ENCODE data around the gene BOLA1.
A peak's percentile ranks its signal among the peaks of the same experiment; 100 is the strongest.

BOLA1 gene

GRCh38 chr1:149923626-149924025 is 24.3 kb downstream of the BOLA1 start:
- DNase-seq (ENCODE audit: low read depth), result no peak
- TF ChIP-seq, protein P1, sequence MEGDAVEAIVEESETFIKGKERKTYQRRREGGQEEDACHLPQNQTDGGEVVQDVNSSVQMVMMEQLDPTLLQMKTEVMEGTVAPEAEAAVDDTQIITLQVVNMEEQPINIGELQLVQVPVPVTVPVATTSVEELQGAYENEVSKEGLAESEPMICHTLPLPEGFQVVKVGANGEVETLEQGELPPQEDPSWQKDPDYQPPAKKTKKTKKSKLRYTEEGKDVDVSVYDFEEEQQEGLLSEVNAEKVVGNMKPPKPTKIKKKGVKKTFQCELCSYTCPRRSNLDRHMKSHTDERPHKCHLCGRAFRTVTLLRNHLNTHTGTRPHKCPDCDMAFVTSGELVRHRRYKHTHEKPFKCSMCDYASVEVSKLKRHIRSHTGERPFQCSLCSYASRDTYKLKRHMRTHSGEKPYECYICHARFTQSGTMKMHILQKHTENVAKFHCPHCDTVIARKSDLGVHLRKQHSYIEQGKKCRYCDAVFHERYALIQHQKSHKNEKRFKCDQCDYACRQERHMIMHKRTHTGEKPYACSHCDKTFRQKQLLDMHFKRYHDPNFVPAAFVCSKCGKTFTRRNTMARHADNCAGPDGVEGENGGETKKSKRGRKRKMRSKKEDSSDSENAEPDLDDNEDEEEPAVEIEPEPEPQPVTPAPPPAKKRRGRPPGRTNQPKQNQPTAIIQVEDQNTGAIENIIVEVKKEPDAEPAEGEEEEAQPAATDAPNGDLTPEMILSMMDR (conservative IDR thresholded peaks at IDR 0.05; ENCODE audit: low read depth, low read length), result no peak
- no peak overlapping the region for H3K4me3 ChIP-seq (ENCODE audit: low read length)

DNA sequence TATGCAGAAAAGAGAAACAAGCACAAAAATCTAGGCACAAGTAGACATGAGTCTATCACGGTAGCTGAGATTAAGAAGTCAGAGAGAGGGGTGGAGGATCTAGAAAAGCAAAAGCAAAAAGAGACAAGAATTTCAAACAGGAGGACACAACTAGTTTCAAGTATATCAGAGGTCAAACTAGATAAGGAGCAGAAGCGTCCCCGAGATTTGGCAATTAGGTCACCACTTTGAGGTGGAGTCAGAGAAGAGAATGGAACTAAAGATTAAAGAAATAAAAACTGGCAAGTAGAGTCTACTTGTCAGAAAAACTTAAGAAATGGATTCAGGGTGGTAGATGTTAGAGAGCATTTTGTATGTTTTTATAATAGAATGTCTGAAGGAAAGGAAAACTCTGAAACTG is 26.0 kb downstream of the BOLA1 start:
- TF ChIP-seq, protein P1 (conservative IDR thresholded peaks at IDR 0.05; ENCODE audit: low read depth, low read length), result no peak
- DNase-seq (ENCODE audit: low read depth), result no peak
- H3K4me3 ChIP-seq (ENCODE audit: low read length), result no peak overlapping the region

DNA sequence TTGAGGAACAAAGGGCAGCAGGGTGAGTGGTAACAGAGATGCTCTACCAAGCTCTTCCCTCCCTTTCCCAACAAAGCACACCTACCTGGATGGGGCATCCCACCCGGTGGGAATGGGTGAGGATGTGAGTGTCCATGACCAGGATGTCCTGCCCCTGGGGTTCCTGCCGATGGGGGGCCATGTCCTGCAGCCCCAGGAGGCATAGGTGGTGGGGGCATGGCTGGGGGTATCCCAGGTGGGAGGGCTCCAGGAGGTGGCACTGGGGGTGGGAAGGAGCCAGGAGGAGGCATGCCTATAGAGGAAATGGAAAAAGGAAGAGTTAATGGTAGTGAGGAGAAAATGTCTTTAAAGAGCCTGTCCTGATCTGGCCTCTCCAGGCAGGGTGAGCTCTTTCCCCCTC is 26.4 kb downstream of the BOLA1 start:
- DNase-seq (ENCODE audit: low read depth), result no peak
- TF ChIP-seq, protein P1 (conservative IDR thresholded peaks at IDR 0.05; ENCODE audit: low read depth, low read length), result no peak
- H3K4me3 ChIP-seq (ENCODE audit: low read length), result no peak overlapping the region

- H3K4me3 ChIP-seq (ENCODE audit: low read length), result peak overlapping the region; percentile 14
- TF ChIP-seq, protein P1 (conservative IDR thresholded peaks at IDR 0.05; ENCODE audit: low read depth, low read length), result no peak
- no peak for DNase-seq (ENCODE audit: low read depth)
Observed at GRCh38 chr1:149926296-149926695, 26.9 kb downstream of the BOLA1 start.

DNA sequence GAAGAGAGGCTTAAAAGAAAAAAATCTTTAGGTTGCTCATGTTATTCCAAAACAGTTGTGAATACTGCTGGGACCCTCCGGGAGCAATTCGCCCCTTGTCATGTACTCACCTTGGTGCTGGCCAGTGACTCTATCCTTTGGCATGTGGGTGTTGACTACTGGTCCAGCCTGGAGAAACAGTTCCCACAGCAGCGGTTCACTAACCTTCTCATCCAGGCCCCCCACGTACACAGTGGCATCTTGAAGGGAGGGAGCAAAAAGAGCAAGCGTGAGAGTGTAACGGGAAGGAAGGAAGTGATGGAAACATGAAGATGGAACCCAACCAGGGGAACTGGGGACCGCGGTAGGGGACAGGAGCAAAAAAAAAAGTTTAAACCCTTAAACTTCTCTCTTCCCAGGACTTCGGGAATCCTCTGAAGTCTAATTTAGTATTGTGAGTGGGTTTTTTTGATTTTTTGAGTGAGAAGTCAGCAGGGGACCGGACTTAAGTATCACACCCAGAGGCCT is 27.7 kb downstream of the BOLA1 start:
- TF ChIP-seq, protein P1 (conservative IDR thresholded peaks at IDR 0.05; ENCODE audit: low read depth, low read length), result no peak
- DNase-seq (ENCODE audit: low read depth), result no peak
- H3K4me3 ChIP-seq (ENCODE audit: low read length), result peak overlapping the region; percentile 91

DNA sequence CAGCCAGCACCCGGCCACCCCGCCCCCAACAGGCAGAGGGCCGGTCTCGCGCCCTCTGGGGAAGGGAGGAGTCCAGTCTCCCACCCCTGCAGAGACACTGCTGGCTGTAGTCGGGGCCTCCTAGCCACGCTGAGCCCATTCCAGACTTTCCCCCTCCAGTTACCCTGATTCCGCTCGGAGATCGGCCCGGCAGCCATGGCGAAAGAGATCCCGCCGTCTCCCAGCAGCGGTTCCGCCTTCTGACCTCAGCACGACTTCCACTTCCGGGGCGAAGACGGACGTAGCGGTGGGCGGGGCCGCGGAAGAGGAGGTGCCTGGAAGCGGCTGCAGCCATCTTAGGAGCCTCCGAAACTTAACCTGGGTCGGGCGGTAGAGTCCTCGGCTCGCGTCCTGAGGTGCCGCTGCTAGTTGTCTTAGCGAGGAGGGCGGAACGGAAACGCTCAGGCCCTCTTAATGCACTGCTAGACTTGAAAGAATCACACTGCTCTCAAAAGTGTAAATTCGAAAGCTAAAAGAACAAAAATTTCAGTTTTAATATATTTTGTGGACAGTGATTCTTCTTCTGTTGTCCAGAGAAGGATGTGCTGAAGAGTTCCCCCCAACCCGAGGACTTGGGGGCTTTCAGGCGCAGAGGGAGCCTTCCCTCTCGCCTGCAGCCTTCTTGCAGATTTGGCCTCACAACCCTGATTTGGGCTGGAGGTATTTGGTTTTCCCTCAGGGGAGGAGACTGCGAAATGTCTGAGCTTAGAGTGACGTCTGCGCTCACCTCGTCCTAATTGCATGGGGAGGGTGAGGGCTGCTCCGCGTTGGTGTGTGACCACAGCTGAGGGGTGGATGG is 28.4 kb downstream of the BOLA1 start, which contains the start of gene SF3B4:
SF3B4 (minus strand) TSS at position 241 of the 838 bp plus-strand sequence; CDS start at position 197, 44 bp downstream.
- peak; percentile 58 for DNase-seq (ENCODE audit: low read depth)
- TF ChIP-seq, protein P1 (conservative IDR thresholded peaks at IDR 0.05; ENCODE audit: low read depth, low read length), result no peak
- H3K4me3 ChIP-seq (ENCODE audit: low read length), result peak within 1 kb of the TSS; percentile 91

DNA sequence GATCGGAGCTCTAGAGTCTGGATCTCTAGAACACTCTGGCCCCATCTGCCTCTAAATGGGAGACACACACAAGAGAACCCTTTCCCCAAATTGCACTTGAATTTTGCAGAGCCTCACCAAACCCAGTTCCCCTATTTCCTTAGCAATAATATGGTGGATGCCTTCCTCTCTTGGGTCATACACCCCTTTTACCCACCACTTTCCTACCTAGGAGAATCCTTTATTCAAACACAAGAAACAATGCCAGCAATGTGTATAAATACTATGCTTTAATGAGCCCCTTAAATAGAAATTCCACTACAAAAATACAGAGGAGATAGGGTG is 29.0 kb downstream of the BOLA1 start:
- TF ChIP-seq, protein P1 (conservative IDR thresholded peaks at IDR 0.05; ENCODE audit: low read depth, low read length), result no peak
- H3K4me3 ChIP-seq (ENCODE audit: low read length), result peak overlapping the region; percentile 91
- no peak for DNase-seq (ENCODE audit: low read depth)
